Lung microvascular endothelial cell (primary cell): ENCODE measurements around the gene FOXD2. TPM values are rescaled to one million over a fixed set of nuclear protein-coding genes. Genes with fewer than 3 reads are reported as not detected.

Experiments
- DNase-seq, 2 donors: peaks; one replicate each; pipeline versions ENCODE4 v3.0.0 to v3.0.0-alpha.2; 2010; ENCODE audit warnings: low read depth in 2 of 2
- total RNA-seq: library from RNA; depleted of rRNA; stranded (reverse); fragments of >200 nt; gene quantifications from 2 replicates; pipeline ENCODE4 v1.2.1, GENCODE V29; 2014

FOXD2 gene
- total RNA-seq, 1 donor from 2014 or later: under 0.01 TPM

DNA sequence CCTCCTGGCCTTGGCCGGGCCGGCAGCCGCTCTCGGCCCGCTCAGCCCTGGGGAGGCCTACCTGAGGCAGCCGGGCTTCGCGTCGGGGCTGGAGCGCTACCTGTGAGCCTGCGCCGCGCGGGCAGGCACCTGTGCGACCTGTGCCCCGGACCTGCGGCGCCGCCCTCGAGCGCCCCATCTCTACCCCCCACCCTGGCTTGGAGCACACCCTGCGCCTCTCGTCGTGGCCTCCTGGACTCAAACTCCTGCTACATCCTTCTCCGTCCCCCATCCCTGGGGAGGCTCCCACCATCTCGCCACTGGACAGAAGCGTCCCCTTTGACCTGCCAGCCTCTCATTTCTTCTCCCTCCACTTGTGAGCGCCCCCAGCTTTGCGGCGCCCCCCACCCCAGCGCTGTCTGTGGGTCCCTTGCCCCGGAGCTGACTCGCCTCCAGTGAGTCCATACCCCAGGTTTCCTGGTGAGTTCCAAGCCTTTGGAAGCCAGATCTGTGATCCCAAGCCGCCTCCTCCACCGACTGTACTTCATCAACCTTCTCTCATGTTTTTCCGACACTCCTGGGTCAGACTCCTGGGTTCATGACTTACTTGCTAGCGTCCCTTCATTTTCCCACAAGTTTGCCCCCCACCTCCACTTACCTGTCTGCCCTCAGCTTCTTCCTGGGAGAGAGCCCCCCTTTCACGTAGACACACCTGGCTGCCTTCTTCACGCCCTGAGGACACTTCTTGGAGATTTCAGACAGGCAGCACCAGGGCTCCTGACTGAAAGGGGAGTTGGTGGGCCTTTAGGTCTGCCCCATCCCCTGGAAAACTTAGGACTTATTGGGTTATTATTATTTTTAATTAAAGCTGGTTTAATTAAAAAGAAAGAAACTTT lies 20.4 kb upstream of the FOXD2 start:
- no peak for DNase-seq

DNA sequence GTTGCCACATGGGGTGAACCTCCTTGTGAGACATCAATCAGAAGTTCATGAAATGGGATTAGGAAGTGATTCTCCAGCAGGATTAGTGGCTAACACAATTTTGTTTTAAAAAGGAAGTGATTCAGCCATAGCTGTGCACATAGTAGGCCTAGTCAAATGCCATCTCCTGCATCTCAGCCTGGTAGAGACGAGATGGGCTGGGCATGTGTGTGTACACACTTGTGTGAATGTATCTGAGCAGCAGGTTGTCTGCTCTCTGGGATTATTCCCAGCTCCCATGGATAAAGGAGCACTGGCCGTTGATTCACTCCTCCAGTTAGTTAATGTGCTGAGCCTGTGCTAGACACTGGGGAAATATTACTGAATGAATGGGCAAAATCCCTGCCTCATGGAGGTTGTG lies 19.7 kb upstream of the FOXD2 start:
- DNase-seq: no peak

DNA sequence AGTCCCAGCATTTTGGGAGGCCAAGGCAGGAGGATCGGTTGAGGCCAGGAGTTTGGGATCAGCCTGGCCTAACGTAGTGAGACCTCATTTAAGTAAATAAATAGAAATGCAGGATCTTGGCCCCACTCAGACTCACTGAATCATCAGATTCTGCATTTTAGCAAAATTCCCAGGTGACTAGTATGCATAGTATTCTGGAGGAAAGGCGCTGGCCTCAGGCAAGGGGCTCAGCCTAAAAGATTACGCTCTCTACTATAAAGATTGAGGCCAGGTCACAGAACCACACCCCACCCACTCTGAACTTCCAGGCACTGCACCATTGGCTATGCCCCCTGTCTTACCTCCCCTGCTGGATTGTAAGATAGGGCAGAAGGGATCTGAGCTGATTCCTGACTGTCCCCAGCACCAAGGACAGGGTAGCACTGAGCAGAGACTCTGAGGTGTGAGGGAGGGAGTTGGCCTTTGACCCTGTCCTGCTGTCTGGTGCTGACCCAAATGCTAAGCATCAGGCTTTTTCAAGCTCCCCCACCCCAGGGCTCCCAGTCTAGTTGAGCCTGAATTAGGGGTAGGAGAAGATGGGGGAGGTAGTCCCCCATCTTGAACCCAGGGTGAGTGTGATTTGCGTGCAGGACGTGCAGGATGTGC lies 19.0 kb upstream of the FOXD2 start:
- DNase-seq: no peak

DNA sequence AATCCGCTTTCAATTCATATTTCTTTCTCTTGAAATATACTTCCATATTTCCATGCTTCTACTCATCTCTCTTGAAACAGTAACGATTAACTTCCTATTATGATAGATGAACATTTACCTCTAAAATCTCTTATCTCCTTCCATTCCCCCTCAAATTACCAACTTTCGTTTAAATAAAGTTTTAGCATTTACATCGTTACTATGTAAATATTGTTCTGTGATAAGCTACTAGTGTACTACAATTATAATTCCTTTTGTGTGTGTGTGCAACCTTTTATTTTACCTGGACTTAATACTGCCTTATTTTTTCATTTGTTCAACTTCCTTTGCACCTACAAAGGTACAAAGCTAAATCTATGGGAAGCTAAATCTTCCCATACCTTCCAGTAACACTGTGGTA lies 17.3 kb upstream of the FOXD2 start:
- no peak for DNase-seq

DNA sequence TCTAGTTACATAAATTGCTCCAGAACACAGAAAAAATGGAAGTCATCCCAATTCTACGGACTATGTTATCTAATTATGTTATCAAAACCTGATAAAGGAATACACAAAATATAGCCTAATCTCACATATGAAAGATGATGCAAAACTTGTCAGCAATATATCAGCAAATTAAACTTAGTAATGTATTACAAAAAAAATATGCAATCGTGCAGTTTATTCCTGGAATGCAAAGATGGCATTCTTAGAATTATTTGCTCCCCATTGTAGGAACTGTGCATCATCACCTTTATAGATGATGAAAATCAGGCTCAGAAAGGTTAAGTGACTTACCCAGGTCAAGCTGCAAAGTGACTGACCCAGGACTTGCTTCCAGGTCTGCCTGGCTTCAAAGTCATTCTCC lies 14.0 kb upstream of the FOXD2 start:
- DNase-seq: no peak

DNA sequence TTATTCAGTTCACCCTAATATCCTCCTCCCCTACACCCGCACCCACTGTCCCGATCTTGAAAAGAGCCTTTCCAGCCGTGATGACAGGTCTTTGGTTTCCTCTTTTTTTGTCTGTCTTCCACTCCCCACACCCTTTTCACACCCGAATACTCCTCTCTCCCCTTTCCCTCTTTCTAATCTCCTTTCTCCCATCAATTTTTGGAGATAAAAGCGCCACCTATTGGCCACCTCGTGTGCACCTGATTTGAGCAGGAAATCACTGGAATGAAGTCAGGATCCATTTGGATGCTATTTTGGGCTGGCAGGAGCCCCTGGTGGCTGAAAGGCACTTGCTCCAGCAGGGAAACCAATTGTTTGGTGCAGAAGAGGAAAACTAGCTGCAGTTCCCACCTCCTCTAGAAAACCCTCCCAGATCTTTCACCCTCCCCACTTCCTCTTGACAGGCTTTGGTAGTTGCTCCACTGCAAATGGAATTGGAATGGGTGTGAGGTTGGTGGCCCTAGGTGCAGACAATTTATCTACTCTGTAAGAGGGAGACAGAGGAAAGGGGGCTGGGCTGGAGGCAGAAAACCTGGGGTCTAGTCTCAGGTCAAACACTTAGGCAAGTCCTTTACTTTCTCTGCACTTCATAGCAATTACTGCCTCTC lies 13.4 kb upstream of the FOXD2 start:
- DNase-seq: peak; percentile 45 to 66

DNA sequence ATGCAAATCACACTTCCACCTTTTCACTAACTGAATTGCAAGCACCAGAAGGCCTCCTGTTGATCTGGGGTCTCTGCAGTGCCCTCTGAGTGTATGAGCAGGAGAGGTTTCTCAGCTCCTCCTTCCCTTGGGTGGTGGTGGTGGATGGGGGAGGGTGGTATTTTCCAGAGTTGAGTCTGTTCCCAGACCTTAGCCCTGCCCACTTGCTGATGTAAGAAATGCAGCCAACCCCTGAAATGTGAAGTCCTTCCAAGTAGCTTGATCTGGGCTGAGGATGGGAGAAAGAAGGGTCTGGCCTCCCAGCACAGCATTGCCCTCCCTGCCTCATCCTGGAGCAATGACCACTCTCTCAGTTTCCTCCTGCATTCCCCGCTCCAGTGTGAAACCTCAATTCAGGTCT lies 6.3 kb upstream of the FOXD2 start:
- peak in 1 of 2 donors; percentile 22 for DNase-seq

DNA sequence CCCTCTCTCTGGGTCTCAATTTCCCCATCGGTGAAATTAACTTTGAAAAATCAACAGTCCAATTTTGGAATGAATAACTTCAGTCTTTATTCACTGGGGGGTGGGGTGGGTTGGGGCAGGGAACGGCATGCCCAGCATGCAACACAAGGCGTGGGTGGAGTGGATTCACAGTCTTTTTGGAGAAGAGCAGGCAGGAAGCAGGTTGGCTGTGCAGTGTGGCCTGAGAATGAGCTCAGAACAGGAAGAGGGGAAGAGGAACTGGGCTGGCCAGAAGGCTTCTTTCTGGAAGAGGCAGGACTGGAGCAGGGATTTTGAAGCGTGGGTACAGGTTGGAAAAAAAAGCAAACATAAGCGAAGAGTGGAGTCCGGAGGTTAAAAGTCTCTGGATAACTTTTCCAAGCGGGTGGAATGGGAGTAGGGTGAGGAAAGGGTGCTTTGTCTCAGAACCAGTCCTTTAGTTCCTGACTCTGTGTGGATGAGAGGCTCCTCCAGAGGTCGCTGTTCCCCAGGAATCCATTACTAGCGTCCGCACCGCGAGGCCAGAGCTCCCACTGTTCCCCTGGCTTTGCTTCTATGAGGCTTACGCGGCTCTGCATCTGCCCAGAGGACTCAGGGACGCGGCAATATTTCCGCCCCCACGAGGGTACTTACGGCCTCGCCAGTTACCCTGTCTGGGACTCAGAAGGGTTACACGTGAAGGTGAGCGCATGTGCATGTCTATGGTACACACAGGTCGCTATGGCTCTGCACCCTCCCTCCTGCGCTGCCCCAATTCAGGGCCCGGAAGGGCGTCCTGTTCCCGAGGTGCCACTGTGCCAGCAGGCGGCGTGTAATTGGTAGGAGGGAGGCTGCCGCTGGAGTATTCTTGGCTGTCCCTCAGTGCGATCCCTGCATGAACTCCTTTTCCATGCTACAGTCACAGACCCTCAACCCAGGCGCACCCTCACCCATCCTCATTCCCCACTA lies 5.5 kb upstream of the FOXD2 start:
- peak; percentile 82 to 85 for DNase-seq

DNA sequence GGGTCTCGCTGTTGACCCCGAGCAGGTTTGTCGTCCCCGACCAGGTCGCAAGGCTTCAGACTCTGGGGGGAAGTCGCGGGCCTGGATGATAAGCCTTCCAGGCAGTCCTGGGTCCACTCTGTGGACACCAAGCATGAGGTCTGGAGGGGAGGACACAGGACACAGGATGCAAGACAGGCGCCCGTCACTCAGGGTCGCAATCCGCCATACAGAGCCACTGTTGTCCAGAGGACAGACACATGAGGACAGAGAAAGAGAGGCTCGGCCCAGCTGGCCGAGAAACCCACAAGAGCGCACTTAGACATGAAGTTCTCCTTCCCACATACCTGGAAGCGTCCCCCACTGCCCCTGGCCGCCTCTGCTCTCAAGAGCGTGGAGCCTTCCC lies 4.8 kb upstream of the FOXD2 start:
- DNase-seq: no peak

DNA sequence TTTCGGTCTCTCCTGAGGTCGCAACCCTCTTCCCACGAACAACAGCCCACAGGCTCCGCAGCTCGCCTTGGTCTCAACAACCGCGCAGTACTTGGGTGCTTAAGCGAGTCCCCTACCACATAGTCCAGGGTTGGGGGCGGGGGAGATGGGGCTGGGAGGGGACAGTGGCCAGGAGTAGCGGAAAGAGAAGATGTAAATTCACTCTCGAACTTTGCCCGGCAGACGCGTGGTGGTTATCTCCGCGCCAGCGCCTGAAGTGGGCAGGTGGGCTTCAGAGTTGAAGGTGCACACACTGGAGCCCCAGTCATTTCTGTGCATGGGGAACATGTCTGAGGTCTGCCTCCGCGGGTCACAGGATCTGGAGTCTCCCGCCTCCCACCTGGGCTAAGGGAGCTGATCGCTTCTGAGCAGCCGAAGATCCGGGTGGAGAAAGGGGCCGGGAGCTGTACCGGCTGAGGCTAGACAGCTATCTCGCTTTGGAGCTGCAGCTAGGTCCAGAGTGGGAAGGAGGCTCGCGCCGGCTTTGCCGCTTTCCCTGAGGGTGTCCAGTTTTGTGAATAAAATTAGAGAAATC lies 4.3 kb upstream of the FOXD2 start:
- no peak for DNase-seq

DNA sequence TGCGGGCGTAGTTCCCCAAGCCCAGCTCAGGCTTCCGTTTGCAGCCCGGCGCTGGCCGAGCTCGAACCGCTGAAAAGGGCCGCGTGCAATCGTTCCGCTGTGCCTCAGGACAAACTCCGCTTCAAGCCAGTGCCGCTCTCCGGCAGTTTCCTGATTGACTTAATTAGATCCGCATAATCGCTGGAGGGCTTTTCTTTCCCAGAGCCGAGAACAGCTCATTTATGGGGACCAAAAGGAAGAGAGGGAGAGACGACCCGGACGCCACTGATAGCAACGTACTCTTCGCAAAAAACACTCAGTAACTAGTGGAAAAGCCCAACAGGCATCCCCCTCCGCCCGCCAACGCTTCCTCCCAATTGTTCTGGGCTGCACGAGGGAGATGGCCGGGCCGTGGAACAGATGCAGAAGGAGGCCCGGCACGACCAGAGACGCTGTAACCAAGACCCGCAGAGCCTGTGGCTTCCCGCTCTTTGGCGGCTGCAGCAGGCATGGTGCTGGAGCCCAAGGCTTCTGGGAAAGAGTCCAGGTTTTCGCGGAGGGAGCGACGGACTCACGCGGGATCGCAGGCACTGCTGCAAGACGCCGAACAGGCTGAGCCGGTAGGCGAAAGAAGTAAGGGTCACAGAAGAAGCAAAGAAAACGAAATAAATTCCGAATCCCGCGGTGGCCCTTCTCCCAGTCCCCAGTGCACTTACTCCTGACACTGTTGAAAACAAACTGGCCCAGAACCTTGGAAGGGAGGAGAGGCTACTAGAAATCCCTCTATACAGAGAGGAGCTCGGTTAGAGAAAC lies 3.6 kb upstream of the FOXD2 start:
- DNase-seq: peak; percentile 46 to 55

DNA sequence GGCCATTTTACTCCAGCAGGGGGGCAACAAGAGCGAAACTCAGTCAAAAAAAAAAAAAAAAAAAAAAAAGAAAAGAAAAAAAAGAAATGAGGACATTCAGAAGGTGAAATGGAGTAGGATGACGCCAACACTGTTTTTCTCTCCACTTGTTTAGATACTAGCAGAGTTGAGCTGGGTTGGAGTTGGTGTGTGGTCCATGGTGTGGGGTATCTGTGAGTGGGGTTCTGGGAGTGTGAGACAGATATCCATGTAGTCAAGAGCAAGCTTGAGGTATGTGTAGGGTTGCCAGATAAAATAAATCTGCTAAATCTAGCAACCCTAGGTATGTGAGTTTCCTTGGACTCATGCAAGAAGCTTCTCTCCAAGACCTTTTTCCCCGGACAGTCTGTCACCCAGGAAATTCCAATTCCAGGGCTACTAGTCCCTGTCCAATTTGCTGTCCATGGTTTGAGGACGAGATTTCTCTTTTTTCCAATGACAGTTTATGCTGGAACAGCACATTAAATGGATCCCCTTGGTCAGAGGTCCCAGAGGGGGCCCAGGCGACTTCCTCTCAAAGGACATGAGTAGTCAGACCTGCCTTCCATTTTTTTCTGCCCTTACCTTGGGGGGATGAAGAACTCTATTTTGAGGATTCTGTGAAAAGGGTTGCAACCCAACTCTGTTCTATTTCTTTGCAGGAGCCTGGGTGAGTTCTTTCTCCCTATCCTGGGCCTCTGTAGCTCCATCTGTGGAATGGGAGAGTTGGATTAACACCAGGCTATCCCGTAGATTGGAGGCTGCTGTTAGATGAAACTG lies 2.1 kb upstream of the FOXD2 start:
- DNase-seq: no peak

DNA sequence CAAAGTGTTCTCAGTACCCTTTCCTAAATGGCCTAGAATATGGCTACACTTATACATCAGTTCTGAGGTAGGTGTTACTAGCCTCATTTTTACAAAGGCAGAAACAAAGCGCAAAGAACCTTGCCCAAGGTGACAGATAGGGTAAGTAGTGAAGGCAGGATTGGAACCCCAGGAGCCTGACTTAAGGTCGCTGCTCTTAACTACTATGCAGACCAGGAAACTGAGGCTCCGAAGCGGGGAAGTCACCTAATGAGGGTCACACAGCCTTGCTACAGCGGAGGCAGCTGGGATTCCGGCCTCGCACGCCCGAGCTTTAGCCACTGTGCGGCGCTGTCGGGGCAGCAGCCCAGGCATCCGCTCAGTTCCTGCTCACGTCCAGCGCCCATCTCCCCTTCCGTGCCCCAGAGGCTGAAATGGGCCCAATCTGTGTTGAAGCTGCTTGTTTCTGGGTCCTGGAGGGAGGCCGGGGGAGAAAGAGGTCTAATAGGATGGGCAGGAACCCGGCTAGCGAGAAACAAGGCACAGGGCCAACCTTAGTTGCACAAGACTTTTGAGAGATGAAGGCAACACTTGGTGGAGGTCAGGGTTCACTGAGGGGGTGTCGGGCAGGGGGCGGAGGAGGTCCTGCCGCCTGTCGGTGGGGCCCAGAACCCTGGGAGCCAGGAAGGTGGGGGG lies 1.4 kb upstream of the FOXD2 start:
- DNase-seq: peak; percentile 81 to 84

DNA sequence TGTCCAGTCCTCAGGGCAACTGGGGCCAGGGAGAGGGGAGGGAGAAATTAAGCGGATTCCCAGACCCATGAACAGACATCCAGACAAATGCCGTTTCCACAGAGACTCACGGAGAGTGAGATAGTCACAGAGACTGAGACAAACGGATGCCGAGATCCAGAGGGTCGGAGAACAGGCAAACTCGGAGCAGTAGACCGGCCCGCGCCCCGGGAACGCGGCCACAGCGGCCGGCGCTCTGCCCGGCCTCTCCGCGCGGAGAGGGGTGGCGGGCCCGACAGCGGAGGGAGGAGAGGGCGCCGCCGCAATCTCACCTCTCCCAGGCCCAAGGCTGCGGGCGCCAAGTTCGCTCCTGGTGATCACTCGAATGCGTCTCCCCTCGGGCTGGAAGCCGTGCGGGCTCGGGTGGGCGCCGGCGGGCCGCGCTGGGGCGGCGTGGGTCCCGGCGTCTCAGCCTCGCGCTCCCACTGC lies 831 bp upstream of the FOXD2 start:
- peak; percentile 39 to 43 for DNase-seq

DNA sequence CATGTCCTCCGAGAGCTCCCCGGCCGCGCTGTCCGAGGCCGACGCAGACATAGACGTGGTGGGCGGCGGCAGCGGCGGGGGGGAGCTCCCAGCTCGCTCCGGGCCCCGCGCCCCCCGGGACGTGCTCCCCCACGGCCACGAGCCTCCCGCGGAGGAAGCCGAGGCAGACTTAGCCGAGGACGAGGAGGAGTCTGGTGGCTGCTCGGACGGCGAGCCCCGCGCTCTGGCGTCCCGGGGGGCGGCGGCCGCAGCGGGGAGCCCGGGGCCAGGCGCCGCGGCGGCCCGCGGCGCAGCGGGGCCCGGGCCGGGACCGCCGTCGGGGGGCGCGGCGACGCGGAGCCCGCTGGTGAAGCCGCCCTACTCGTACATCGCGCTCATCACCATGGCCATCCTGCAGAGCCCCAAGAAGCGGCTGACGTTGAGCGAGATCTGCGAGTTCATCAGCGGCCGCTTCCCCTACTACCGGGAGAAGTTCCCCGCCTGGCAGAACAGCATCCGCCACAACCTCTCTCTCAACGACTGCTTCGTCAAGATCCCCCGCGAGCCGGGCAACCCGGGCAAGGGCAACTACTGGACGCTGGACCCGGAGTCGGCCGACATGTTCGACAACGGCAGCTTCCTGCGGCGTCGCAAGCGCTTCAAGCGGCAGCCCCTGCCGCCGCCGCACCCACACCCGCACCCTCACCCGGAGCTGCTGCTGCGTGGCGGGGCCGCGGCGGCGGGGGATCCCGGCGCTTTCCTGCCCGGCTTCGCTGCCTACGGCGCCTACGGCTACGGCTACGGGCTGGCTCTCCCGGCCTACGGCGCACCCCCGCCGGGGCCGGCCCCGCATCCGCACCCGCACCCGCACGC lies 547 bp downstream of the FOXD2 start:
- no peak for DNase-seq

DNA sequence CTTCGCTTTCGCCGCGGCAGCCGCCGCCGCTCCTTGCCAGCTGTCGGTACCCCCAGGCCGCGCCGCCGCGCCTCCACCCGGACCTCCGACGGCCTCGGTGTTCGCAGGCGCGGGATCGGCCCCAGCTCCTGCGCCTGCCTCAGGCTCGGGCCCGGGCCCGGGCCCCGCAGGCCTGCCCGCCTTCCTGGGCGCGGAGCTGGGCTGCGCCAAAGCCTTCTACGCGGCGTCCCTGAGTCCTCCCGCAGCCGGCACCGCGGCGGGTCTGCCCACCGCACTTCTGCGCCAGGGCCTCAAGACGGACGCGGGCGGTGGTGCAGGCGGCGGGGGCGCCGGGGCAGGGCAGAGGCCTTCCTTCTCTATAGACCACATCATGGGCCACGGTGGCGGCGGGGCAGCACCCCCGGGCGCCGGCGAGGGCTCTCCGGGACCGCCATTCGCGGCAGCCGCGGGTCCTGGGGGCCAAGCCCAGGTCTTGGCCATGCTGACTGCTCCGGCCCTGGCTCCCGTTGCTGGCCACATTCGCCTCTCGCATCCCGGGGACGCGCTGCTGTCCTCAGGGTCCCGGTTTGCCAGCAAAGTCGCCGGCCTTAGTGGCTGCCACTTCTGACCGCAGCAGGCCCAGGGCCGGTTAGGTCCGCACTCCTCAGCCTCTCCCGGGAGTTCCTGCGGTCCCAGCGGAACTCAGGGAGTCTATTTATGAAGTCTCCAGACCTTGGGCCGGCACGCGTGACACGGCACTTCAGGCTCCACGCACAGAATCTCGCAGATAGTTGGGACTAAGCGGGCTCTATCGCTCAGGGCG lies 1.4 kb downstream of the FOXD2 start:
- DNase-seq: no peak
